Measurements from ENCODE around the gene CABP1.

CABP1 gene

DNA sequence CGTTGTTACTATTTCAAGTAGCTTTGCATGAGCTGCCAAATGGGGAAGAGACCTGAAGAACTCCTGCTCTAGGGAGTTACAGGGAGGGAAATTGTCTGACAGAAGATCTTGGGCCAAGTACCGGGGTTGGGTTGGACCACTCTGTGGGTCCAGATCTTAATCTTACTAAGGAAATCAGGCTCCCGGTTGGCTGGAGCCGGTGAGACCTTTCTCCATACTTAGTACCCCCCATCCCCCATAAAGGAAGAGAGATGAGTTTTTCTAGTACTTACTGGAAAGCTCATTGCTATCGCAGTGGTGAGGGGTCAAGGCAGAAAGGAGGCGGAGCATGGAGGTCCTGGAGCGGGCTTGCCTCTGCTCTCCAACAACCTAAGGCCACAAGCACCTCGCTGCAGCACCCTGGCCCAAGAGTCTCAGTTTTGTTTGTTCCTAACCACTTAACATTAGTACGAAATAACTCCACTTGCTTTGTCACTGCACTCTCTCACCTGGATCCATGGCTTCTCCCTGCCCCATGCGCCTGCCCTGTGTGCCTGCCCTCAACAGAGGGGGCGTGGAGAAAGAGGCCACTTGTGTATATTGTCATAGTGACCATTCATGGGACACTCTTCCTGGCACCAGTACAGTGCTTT lies 63.0 kb downstream of the CABP1 start:
- Histone ChIP-seq H3K79me2 (peaks cover 3% of the 10 kb centered on the region), H3K4me1 (no peaks in the 10 kb centered on the region), H3K9me3 (ENCODE audit: control insufficient read depth, low read length) (no peaks in the 10 kb centered on the region), H3K36me3 (ENCODE audit: control insufficient read depth, insufficient read depth, low read length) (no peaks in the 10 kb centered on the region), H3K4me3 (ENCODE audit: low read depth, low read length) (no peak overlapping the region), H3K27me3 (ENCODE audit: control insufficient read depth, insufficient read depth, low read length) (no peaks in the 10 kb centered on the region), H2AFZ (no peak overlapping the region), H3K9ac (no peak overlapping the region), H3K4me2 (ENCODE audit: low read length) (no peak overlapping the region), H3K27ac (peak overlapping the region; percentile 15)
- TF ChIP-seq, protein P1, sequence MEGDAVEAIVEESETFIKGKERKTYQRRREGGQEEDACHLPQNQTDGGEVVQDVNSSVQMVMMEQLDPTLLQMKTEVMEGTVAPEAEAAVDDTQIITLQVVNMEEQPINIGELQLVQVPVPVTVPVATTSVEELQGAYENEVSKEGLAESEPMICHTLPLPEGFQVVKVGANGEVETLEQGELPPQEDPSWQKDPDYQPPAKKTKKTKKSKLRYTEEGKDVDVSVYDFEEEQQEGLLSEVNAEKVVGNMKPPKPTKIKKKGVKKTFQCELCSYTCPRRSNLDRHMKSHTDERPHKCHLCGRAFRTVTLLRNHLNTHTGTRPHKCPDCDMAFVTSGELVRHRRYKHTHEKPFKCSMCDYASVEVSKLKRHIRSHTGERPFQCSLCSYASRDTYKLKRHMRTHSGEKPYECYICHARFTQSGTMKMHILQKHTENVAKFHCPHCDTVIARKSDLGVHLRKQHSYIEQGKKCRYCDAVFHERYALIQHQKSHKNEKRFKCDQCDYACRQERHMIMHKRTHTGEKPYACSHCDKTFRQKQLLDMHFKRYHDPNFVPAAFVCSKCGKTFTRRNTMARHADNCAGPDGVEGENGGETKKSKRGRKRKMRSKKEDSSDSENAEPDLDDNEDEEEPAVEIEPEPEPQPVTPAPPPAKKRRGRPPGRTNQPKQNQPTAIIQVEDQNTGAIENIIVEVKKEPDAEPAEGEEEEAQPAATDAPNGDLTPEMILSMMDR (IDR thresholded peaks at IDR 0.05): no peak

DNA sequence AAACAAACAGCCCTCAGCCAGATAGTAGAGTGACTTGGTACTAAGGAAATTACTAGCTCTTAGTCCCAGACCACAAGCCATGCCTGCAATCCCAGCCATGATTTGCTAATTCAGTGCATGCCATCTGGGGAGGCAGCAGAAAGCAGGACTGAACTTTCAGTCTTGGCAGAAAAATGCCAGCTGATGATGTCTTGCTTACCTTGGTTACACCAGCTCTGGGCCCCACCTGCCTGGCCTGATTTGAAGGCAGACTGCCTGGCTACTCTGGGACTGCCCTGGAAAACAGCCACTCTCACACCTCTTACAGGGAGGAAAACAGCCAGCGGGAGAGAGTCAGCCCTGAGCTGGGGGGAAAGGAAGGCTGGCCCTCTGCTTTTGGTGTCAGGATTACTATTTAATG lies 65.2 kb downstream of the CABP1 start:
- Histone ChIP-seq H3K79me2 (peaks cover 9% of the 10 kb centered on the region), H3K4me3 (ENCODE audit: low read depth, low read length) (no peak overlapping the region), H3K27ac (no peak overlapping the region), H3K9ac (no peak overlapping the region), H3K36me3 (ENCODE audit: control insufficient read depth, insufficient read depth, low read length) (no peaks in the 10 kb centered on the region), H3K4me2 (ENCODE audit: low read length) (no peak overlapping the region), H2AFZ (no peak overlapping the region), H3K27me3 (ENCODE audit: control insufficient read depth, insufficient read depth, low read length) (no peaks in the 10 kb centered on the region), H3K4me1 (peaks cover 3% of the 10 kb centered on the region), H3K9me3 (ENCODE audit: control insufficient read depth, low read length) (no peaks in the 10 kb centered on the region)
- TF ChIP-seq, protein P1 (IDR thresholded peaks at IDR 0.05): no peak

DNA sequence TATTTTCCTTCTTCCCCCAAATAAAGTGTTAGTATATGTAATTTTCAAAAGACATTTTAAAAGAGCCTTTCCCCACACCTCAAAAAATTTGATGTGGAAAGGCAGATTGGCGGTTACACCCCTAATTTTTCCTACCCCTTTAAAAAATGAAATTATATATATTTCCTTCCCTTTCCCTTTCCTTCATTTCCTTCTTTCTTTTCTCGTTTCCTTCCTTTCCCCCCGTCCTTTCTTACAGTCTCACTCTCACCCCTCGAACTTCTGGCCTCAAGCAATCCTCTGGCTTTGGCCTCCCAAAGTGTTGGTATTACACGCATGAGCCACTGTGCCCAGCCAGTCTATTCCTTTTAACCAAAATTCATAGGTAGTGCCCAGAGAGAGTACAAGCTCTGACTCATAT lies 65.6 kb downstream of the CABP1 start:
- no peak overlapping the region for H3K4me3 ChIP-seq (ENCODE audit: low read depth, low read length)
- no peak overlapping the region for H3K27ac ChIP-seq
- TF ChIP-seq, protein P1 (IDR thresholded peaks at IDR 0.05): no peak
- H3K79me2 ChIP-seq: peaks cover 9% of the 10 kb centered on the region
- H3K9me3 ChIP-seq (ENCODE audit: control insufficient read depth, low read length): no peaks in the 10 kb centered on the region
- H3K36me3 ChIP-seq (ENCODE audit: control insufficient read depth, insufficient read depth, low read length): no peaks in the 10 kb centered on the region
- H3K4me2 ChIP-seq (ENCODE audit: low read length): no peak overlapping the region
- no peak overlapping the region for H2AFZ ChIP-seq
- H3K4me1 ChIP-seq: peaks cover 3% of the 10 kb centered on the region
- H3K9ac ChIP-seq: no peak overlapping the region
- no peaks in the 10 kb centered on the region for H3K27me3 ChIP-seq (ENCODE audit: control insufficient read depth, insufficient read depth, low read length)

DNA sequence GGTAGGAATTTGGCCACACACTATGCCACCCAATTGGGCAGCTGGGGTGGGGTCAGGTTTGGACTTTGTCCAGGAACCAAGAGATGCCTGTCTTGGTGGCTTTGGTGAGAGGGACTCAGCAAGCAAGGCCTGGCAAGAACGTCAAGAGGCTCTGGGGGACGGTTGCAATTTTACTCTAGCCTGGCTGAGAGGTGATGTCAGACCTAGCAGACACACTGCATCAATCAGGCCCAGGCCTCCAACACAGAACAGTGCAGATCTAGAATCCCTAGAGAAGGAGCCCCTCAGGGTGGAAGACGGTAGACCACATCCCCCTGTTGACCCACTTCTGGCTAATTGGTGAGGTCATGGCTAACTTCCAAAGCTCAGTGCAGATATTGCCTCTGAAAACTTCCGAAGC lies 68.2 kb downstream of the CABP1 start:
- no peaks in the 10 kb centered on the region for H3K27me3 ChIP-seq (ENCODE audit: control insufficient read depth, insufficient read depth, low read length)
- H3K79me2 ChIP-seq: peaks cover 12% of the 10 kb centered on the region
- no peaks in the 10 kb centered on the region for H3K9me3 ChIP-seq (ENCODE audit: control insufficient read depth, low read length)
- no peak overlapping the region for H3K4me3 ChIP-seq (ENCODE audit: low read depth, low read length)
- H2AFZ ChIP-seq: no peak overlapping the region
- H3K36me3 ChIP-seq (ENCODE audit: control insufficient read depth, insufficient read depth, low read length): no peaks in the 10 kb centered on the region
- no peak overlapping the region for H3K4me2 ChIP-seq (ENCODE audit: low read length)
- H3K27ac ChIP-seq: no peak overlapping the region
- H3K9ac ChIP-seq: no peak overlapping the region
- TF ChIP-seq, protein P1 (IDR thresholded peaks at IDR 0.05): no peak
- peaks cover 10% of the 10 kb centered on the region for H3K4me1 ChIP-seq

Measured in parathyroid adenoma (tissue), 2 donors.